HAP-1 (cell line): ENCODE results near the gene BRD3.

Experiments
- DNase-seq, 2 experiments: peaks; one replicate each; pipeline ENCODE4 v3.0.0-alpha.2; 2016 to 2020; ENCODE audit warnings: low spot score in 2 of 2
- H3K27me3 ChIP-seq: fragments of 250-450 bp; sonication (Bioruptor Pico); 2 replicates; pipeline ENCODE4 v1.5.1; 2020; ENCODE audit warnings: low read depth, mild to moderate bottlenecking, moderate library complexity
- H3K36me3 ChIP-seq: fragments of 250-450 bp; sonication (Bioruptor Pico); replicated peaks from 2 replicates; pipeline ENCODE4 v1.5.1; 2020; ENCODE audit warnings: mild to moderate bottlenecking
- H3K4me1 ChIP-seq: fragments of 250-450 bp; sonication (Bioruptor Pico); 2 replicates; pipeline ENCODE4 v1.5.1; 2020; ENCODE audit warnings: mild to moderate bottlenecking
- H3K4me3 ChIP-seq: fragments of 250-450 bp; sonication (Bioruptor Pico); 2 replicates; pipeline ENCODE4 v1.5.1; 2020; ENCODE audit warnings: mild to moderate bottlenecking, moderate library complexity
- H3K9me3 ChIP-seq: fragments of 250-450 bp; sonication (Bioruptor Pico); 2 replicates; pipeline ENCODE4 v1.5.1; 2020; ENCODE audit warnings: mild to moderate bottlenecking, moderate library complexity
- in situ Hi-C: fragments of 300-500 bp; cut with MboI; formaldehyde crosslinking; loops from 3 replicates; pipeline ENCODE4 v1.14.3; 2020; ENCODE audit warnings: low sequenced_read_pairs, inconsistent platforms, mixed read lengths

The BRD3 gene

GRCh38 chr9:134054891-134055811 is 12.7 kb downstream of the BRD3 start:
- DNase-seq, result peak in 1 of 2 experiments; percentile 1
- Histone ChIP-seq H3K27me3 (no peaks in the 10 kb centered on the region), H3K4me3 (no peak overlapping the region), H3K4me1 (no peaks in the 10 kb centered on the region), H3K36me3 (peaks cover 28% of the 10 kb centered on the region), H3K9me3 (no peaks in the 10 kb centered on the region)
- in situ Hi-C loops, result no loop called here

DNA sequence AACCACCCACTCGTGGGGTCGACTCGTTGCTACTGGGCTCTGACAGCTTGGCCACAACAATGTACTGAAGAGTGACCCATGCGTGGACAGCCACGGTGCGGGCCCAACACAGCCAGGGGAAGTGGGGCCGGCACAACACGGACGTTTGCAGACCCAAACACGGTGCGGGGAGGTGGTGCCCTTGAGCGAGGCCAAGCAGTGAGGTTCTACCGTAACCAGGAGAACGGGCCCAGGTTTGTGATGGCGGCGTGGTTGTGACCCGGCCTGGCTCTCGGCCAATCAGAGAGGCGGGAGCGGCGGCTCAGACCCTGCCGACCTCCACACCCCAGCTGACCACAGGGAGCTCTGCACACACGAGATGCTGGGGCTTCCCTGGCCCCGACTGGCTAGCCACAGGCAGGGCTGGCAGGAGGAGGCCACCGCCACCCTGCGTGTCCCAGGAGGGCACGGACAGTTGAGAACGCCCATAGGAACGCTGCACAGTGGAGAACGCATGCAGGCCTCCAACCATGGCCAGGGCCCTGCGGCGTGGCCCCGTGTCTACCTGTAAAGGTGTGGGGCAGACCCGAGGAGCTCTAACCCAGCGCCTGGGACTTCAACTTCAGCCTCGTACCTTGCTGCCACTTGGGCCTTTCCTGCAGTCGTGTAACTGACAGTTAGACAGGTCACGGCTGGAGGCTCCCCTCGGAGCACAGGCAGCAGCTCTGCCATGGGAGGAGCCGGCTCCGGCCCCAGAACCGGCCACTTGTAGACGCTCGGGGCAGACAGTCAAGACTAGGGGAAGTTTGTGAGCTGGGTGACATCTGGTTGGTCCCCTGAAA is 13.7 kb downstream of the BRD3 start:
- no peak for DNase-seq
- no peaks in the 10 kb centered on the region for H3K9me3 ChIP-seq
- H3K4me1 ChIP-seq, result no peaks in the 10 kb centered on the region
- no peaks in the 10 kb centered on the region for H3K27me3 ChIP-seq
- peaks cover 38% of the 10 kb centered on the region for H3K36me3 ChIP-seq
- H3K4me3 ChIP-seq, result no peak overlapping the region
- in situ Hi-C loops, result no loop called here

DNA sequence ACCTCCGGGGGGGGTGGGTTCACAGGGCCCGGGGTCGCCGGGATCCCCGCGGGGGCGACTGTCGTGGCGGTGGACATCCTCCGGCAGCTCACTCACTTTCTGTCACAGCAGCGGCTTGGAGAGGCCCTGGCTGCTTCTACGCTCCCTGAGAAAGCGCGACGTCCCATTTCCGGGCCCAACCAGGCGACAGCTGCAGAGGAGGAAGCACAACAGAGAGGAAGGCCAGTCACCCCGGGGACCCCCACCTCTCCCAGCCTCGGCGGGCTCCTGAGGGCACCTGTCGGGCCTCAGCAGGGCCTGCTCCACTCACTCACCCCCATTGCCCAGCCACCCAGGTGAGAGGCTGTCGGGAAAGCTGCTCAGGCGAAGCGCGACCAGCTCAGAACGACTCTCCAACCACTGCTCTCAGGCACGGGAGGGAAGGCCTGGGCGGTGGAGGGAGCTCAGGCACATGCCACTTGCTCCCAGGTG is 14.4 kb downstream of the BRD3 start:
- Histone ChIP-seq H3K4me1 (no peaks in the 10 kb centered on the region), H3K9me3 (no peaks in the 10 kb centered on the region), H3K27me3 (no peaks in the 10 kb centered on the region), H3K4me3 (no peak overlapping the region), H3K36me3 (peaks cover 43% of the 10 kb centered on the region)
- in situ Hi-C loops, result no loop called here
- DNase-seq, result no peak

GRCh38 chr9:134052941-134053340 is 14.9 kb downstream of the BRD3 start:
- Histone ChIP-seq H3K4me3 (no peak overlapping the region), H3K4me1 (no peaks in the 10 kb centered on the region), H3K27me3 (no peaks in the 10 kb centered on the region), H3K36me3 (peaks cover 48% of the 10 kb centered on the region), H3K9me3 (no peaks in the 10 kb centered on the region)
- in situ Hi-C loops, result no loop called here
- no peak for DNase-seq

DNA sequence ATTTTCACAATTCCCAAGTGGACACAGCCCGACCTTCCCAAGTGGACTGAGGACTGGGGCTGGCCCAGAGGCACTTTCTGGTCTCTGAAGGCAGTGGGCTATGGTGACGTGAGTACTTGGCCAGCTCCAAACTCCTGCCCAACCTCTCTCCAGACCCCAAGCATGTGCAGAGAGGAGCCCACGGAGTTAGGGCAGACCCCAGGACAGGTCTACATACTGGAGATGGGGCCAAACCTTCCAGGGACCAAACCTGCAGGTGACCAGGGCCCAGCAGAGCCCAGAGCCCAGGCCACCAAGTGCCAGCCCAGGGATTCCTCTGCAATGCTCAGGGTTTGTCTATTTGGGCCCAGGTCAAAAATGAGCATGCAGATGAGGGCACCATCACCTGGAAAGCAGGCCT is 15.3 kb downstream of the BRD3 start:
- no peaks in the 10 kb centered on the region for H3K9me3 ChIP-seq
- DNase-seq, result no peak
- peaks cover 52% of the 10 kb centered on the region for H3K36me3 ChIP-seq
- no peak overlapping the region for H3K4me3 ChIP-seq
- no peaks in the 10 kb centered on the region for H3K27me3 ChIP-seq
- in situ Hi-C loops, result no loop called here
- no peaks in the 10 kb centered on the region for H3K4me1 ChIP-seq

- Histone ChIP-seq H3K4me1 (no peaks in the 10 kb centered on the region), H3K4me3 (no peak overlapping the region), H3K36me3 (peaks cover 64% of the 10 kb centered on the region), H3K27me3 (no peaks in the 10 kb centered on the region), H3K9me3 (no peaks in the 10 kb centered on the region)
- in situ Hi-C loops, result no loop called here
- no peak for DNase-seq
Measured at GRCh38 chr9:134051319-134051718, 16.5 kb downstream of the BRD3 start.

DNA sequence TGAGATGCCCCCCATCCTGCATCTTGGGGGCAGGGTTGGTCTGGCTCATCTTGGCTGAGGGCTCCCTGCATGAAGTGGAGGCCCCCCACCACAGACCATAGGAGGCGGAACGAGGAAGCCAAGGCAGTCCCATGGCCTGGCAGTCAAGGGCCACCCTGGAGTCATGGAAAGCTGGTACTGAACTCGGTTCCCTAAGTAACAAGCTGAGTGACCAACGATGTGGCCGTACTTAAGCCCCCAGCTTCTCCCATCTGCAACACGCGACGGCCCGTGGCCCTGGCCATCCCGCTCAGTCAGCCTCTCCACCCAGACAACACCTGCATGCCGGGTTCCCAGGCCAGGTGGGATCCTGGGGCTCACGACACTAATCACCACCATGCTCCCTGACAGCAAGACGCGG is 17.1 kb downstream of the BRD3 start:
- Histone ChIP-seq H3K4me3 (no peak overlapping the region), H3K27me3 (no peaks in the 10 kb centered on the region), H3K4me1 (no peaks in the 10 kb centered on the region), H3K36me3 (peaks cover 70% of the 10 kb centered on the region), H3K9me3 (no peaks in the 10 kb centered on the region)
- in situ Hi-C loops, result no loop called here
- no peak for DNase-seq

GRCh38 chr9:134049772-134050588 is 17.8 kb downstream of the BRD3 start:
- in situ Hi-C loops, result no loop called here

GRCh38 chr9:134049236-134049635 is 18.6 kb downstream of the BRD3 start:
- in situ Hi-C loops, result no loop called here
- H3K27me3 ChIP-seq, result no peaks in the 10 kb centered on the region
- no peak overlapping the region for H3K4me3 ChIP-seq
- no peak for DNase-seq
- H3K4me1 ChIP-seq, result no peaks in the 10 kb centered on the region
- H3K36me3 ChIP-seq, result peaks cover 78% of the 10 kb centered on the region
- H3K9me3 ChIP-seq, result no peaks in the 10 kb centered on the region

More at GRCh38 chr9:134049772-134050588, 17.8 kb downstream of the BRD3 start:
- H3K4me1 ChIP-seq, result no peaks in the 10 kb centered on the region
- peaks cover 72% of the 10 kb centered on the region for H3K36me3 ChIP-seq
- H3K27me3 ChIP-seq, result no peaks in the 10 kb centered on the region
- no peaks in the 10 kb centered on the region for H3K9me3 ChIP-seq
- no peak for DNase-seq
- no peak overlapping the region for H3K4me3 ChIP-seq

DNA sequence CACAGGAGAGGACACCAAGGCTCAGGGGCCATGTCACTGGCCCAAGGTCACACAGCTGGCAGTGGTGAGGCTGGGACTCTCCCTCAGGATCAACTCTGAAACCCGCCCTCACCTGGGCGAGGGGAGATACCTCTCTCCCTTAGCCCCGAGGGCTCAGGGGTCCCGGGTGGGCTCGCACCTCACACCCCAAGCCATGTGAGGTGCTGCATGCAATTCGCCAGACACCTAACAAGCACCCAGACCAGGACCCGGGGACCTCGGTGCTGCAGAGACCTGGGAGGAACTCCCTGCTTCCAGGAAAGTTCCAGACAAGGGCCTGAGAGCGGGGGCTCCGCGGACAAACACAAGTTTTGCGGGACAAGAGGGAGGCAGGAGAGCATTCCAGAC is 19.3 kb downstream of the BRD3 start:
- no peaks in the 10 kb centered on the region for H3K27me3 ChIP-seq
- H3K36me3 ChIP-seq, result peaks cover 85% of the 10 kb centered on the region
- H3K9me3 ChIP-seq, result no peaks in the 10 kb centered on the region
- H3K4me1 ChIP-seq, result no peaks in the 10 kb centered on the region
- no peak overlapping the region for H3K4me3 ChIP-seq
- in situ Hi-C loops, result no loop called here
- no peak for DNase-seq

GRCh38 chr9:134047868-134048581 is 19.8 kb downstream of the BRD3 start:
- H3K9me3 ChIP-seq, result no peaks in the 10 kb centered on the region
- no peak for DNase-seq
- in situ Hi-C loops, result no loop called here
- H3K27me3 ChIP-seq, result no peaks in the 10 kb centered on the region
- no peak overlapping the region for H3K4me3 ChIP-seq
- peaks cover 88% of the 10 kb centered on the region for H3K36me3 ChIP-seq
- no peaks in the 10 kb centered on the region for H3K4me1 ChIP-seq

- Histone ChIP-seq H3K4me3 (no peak overlapping the region), H3K36me3 (peaks cover 85% of the 10 kb centered on the region), H3K27me3 (no peaks in the 10 kb centered on the region), H3K9me3 (no peaks in the 10 kb centered on the region), H3K4me1 (no peaks in the 10 kb centered on the region)
- in situ Hi-C loops, result no loop called here
- no peak for DNase-seq
Measured at GRCh38 chr9:134046894-134047681, 20.7 kb downstream of the BRD3 start.
